CD14-positive monocyte (primary cell): Measurements from ENCODE around the gene IGF2R. TPM values are rescaled to one million over a fixed set of nuclear protein-coding genes. Genes with fewer than 3 reads are reported as not detected.

ENCODE experiments used
- DNase-seq, 3 donors: peaks; one replicate each; pipeline ENCODE4 v3.0.0-alpha.2; 2011 to 2022
- H2AFZ ChIP-seq: 2 replicates; pipeline ENCODE4 v1.6.0; 2012; ENCODE audit warnings: mild to moderate bottlenecking, low read depth, low read length, inconsistent platforms; ENCODE audit not compliant: insufficient read depth, poor library complexity, severe bottlenecking
- H3K27ac ChIP-seq, 2 donors: 1 replicate in 1 of 2; 2 replicates in 1 of 2; pipeline ENCODE4 v1.5.1; 2012 to 2013; ENCODE audit warnings: low read length in 2 of 2, control low read depth in 1 of 2, inconsistent platforms in 1 of 2, low read depth in 1 of 2, mild to moderate bottlenecking in 1 of 2
- H3K27me3 ChIP-seq, 2 donors: one replicate each; pipeline versions ENCODE4 v1.6.0 to v1.6.1; 2011 to 2013; ENCODE audit warnings: low read length in 2 of 2; ENCODE audit not compliant: control insufficient read depth in 2 of 2, insufficient read depth in 2 of 2
- H3K36me3 ChIP-seq, 2 donors: replicated peaks in 1 of 2; 1 replicate in 1 of 2; 2 replicates in 1 of 2; pipeline versions ENCODE4 v1.5.1 to v1.6.1; 2012 to 2013; ENCODE audit warnings: low read length in 2 of 2, control low read depth in 1 of 2, inconsistent platforms in 1 of 2, mild to moderate bottlenecking in 1 of 2; ENCODE audit not compliant: insufficient read depth in 2 of 2, control insufficient read depth in 1 of 2
- H3K4me1 ChIP-seq, 2 donors: 1 replicate in 1 of 2; 2 replicates in 1 of 2; pipeline versions ENCODE4 v1.5.1 to v1.6.1; 2012 to 2013; ENCODE audit warnings: low read length in 2 of 2, control low read depth in 1 of 2, inconsistent platforms in 1 of 2, mild to moderate bottlenecking in 1 of 2, moderate library complexity in 1 of 2; ENCODE audit not compliant: insufficient read depth in 2 of 2, control insufficient read depth in 1 of 2
- H3K4me2 ChIP-seq: replicated peaks from 2 replicates; pipeline ENCODE3; 2012; ENCODE audit warnings: low read length, moderate library complexity, mild to moderate bottlenecking; ENCODE audit not compliant: poor library complexity, severe bottlenecking; ENCODE audit errors: extremely low read depth
- H3K4me3 ChIP-seq, 3 experiments: fragments of 200-600 bp in 1 of 3; sonication (generic) in 1 of 3; replicated peaks in 1 of 3; 1 replicate in 2 of 3; 2 replicates in 1 of 3; pipeline ENCODE4 v1.5.1; 2011 to 2013; ENCODE audit warnings: low read length in 3 of 3, mild to moderate bottlenecking in 3 of 3, control low read depth in 2 of 3, low read depth in 2 of 3, inconsistent platforms in 1 of 3, moderate library complexity in 1 of 3
- H3K79me2 ChIP-seq: 2 replicates; pipeline ENCODE4 v1.6.0; 2012; ENCODE audit warnings: mild to moderate bottlenecking, control low read depth, inconsistent platforms, low read length, moderate library complexity; ENCODE audit not compliant: insufficient read depth
- H3K9ac ChIP-seq: 2 replicates; pipeline ENCODE4 v1.6.0; 2017; ENCODE audit warnings: low read length, mild to moderate bottlenecking; ENCODE audit not compliant: insufficient read depth, poor library complexity, severe bottlenecking
- H3K9me3 ChIP-seq, 2 donors: replicated peaks in 1 of 2; 1 replicate in 1 of 2; 2 replicates in 1 of 2; pipeline versions ENCODE4 v1.5.1 to v1.6.1; 2012 to 2013; ENCODE audit warnings: low read length in 2 of 2, control low read depth in 1 of 2; ENCODE audit not compliant: control insufficient read depth in 1 of 2, insufficient read depth in 1 of 2
- H4K20me1 ChIP-seq: 2 replicates; pipeline ENCODE4 v1.6.0; 2012; ENCODE audit warnings: mild to moderate bottlenecking, low read length, control low read depth, moderate library complexity; ENCODE audit not compliant: insufficient read depth
- H3K27ac Mint-ChIP-seq, 7 donors: one replicate each; pipeline ENCODE4 v1.8.0; 2020; ENCODE audit warnings: mild to moderate bottlenecking in 7 of 7, mixed read lengths in 7 of 7, moderate library complexity in 6 of 7, inconsistent platforms in 2 of 7
- H3K27me3 Mint-ChIP-seq, 3 donors: one replicate each; pipeline ENCODE4 v1.8.0; 2021 to 2022; ENCODE audit warnings: low read depth in 3 of 3, mild to moderate bottlenecking in 3 of 3, mixed read lengths in 3 of 3, moderate library complexity in 3 of 3, inconsistent platforms in 1 of 3
- H3K36me3 Mint-ChIP-seq, 2 donors: one replicate each; pipeline ENCODE4 v1.8.0; 2020; ENCODE audit warnings: mixed read lengths in 2 of 2, inconsistent platforms in 1 of 2, mild to moderate bottlenecking in 1 of 2
- H3K4me1 Mint-ChIP-seq: one replicate; pipeline ENCODE4 v1.8.0; 2020; ENCODE audit warnings: mild to moderate bottlenecking, mixed read lengths
- H3K4me3 Mint-ChIP-seq, 2 donors: one replicate each; pipeline ENCODE4 v1.8.0; 2020; ENCODE audit warnings: mild to moderate bottlenecking in 2 of 2, mixed read lengths in 2 of 2, moderate library complexity in 1 of 2
- H3K9me3 Mint-ChIP-seq, 7 donors: one replicate each; pipeline ENCODE4 v1.8.0; 2020 to 2022; ENCODE audit warnings: mixed read lengths in 7 of 7, mild to moderate bottlenecking in 6 of 7, moderate library complexity in 6 of 7, inconsistent platforms in 2 of 7
- whole genome bisulfite sequencing: methylation state at CpG from one replicate; pipeline ENCODE4 v1.1.5; 2013; ENCODE audit warnings: missing lambda C conversion rate; ENCODE audit not compliant: insufficient coverage; 5-methylcytosine and 5-hydroxymethylcytosine counted together
- intact Hi-C, 2 donors: fragments of 100-400 bp; cut with micrococcal nuclease; formaldehyde crosslinking; loops; one replicate each; pipeline versions ENCODE4 v1.15.0 to v1.15.1; 2023
- polyA plus RNA-seq, 3 donors: library from polyadenylated mRNA; depleted of rRNA in 1 of 3; unstranded in 2 of 3; stranded (reverse) in 1 of 3; fragments of 300-500 nt in 2 of 3; fragments of >200 nt in 1 of 3; fragmentation: Illumina TruSeq in 2 of 3; gene quantifications; 1 replicate in 2 of 3; 2 replicates in 1 of 3; pipeline ENCODE4 v1.2.3, GENCODE V29; 2012 to 2021
- TF ChIP-seq, protein P1 (sequence below): fragments of 200-600 bp; IDR thresholded peaks from one replicate; pipeline ENCODE4 v1.8.0; 2022; ENCODE audit warnings: antibody characterized with exemption, mild to moderate bottlenecking

Gene IGF2R
- polyA plus RNA-seq, 3 donors = 6.9 to 44.8 (median 8.2) TPM

DNA sequence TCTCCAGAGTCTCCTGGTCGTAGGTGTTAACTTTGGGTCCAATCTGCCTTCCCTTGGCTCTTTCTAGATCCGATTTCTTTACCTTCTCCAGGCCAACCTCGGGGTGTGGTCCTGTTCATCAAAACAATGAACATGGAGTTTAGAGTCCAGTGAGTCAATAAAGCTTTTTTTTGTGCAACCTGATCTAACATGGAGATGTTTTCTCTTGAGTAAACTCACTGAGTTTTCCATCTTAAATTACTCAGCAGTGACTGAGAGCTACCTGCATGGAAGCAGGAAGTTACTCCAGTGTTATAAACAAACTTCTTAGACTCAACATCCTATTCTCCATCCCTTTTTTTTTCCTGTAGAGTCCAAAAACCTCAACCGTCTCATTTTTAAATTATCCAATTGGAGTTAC, 137.8 kb downstream of the IGF2R start:
- H3K27ac Mint-ChIP-seq = no peak overlapping the region

DNA sequence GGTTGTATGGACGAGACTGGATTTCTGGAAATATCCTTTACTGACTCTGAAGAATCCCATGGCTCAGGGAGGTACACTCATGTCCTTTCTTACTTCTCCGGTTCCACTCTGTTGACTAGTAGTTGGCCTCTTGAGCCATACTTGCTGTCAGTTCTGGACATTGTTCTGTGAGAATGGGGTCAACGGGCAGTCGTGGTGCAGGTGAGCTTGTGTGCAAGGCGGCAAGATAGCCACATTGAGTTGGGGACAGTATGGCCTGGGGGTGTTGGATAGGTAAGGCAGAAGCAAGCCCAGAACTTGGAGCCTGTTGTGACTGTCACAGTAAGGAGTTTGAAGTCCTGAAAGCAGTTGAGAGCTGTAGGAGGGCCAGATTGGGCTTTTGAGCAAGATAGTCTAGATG, 139.2 kb downstream of the IGF2R start:
- Histone ChIP-seq H3K9ac (no peak overlapping the region), H3K4me3 (no peak overlapping the region), H3K36me3 (peaks cover 30 to 62% of the 10 kb centered on the region in 2 donors), H3K27ac (no peak overlapping the region), H3K79me2 (no peaks in the 10 kb centered on the region), H3K9me3 (no peaks in the 10 kb centered on the region), H3K4me2 (no peak overlapping the region), H3K27me3 (no peaks in the 10 kb centered on the region), H2AFZ (no peak overlapping the region), H3K4me1 (no peaks in the 10 kb centered on the region), H4K20me1 (peaks cover 69% of the 10 kb centered on the region)
- H3K27me3 Mint-ChIP-seq = peaks cover 0 to 8% (median 1%) of the 10 kb centered on the region in 3 donors
- whole genome bisulfite sequencing = 97% methylated on average over 4 of the region's 5 CpGs
- peaks cover 0 to 5% (median 0%) of the 10 kb centered on the region in 7 donors for H3K9me3 Mint-ChIP-seq
- no peak overlapping the region for H3K4me3 Mint-ChIP-seq
- intact Hi-C loops = no loop called here
- TF ChIP-seq, protein P1, sequence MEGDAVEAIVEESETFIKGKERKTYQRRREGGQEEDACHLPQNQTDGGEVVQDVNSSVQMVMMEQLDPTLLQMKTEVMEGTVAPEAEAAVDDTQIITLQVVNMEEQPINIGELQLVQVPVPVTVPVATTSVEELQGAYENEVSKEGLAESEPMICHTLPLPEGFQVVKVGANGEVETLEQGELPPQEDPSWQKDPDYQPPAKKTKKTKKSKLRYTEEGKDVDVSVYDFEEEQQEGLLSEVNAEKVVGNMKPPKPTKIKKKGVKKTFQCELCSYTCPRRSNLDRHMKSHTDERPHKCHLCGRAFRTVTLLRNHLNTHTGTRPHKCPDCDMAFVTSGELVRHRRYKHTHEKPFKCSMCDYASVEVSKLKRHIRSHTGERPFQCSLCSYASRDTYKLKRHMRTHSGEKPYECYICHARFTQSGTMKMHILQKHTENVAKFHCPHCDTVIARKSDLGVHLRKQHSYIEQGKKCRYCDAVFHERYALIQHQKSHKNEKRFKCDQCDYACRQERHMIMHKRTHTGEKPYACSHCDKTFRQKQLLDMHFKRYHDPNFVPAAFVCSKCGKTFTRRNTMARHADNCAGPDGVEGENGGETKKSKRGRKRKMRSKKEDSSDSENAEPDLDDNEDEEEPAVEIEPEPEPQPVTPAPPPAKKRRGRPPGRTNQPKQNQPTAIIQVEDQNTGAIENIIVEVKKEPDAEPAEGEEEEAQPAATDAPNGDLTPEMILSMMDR = no peak
- no peak for DNase-seq
- no peaks in the 10 kb centered on the region for H3K4me1 Mint-ChIP-seq
- peaks cover 51 to 52% of the 10 kb centered on the region in 2 donors for H3K36me3 Mint-ChIP-seq
- H3K27ac Mint-ChIP-seq = no peak overlapping the region

More for the DNA sequence above, 137.8 kb downstream of the IGF2R start:
- Histone ChIP-seq H3K27ac (no peak overlapping the region), H4K20me1 (peaks cover 83% of the 10 kb centered on the region), H3K79me2 (no peaks in the 10 kb centered on the region), H3K4me3 (no peak overlapping the region), H3K9ac (no peak overlapping the region), H3K36me3 (peaks cover 44 to 76% of the 10 kb centered on the region in 2 donors), H3K27me3 (no peaks in the 10 kb centered on the region), H2AFZ (no peak overlapping the region), H3K4me2 (no peak overlapping the region), H3K4me1 (peaks cover under 1 to 7% of the 10 kb centered on the region in 2 donors), H3K9me3 (no peaks in the 10 kb centered on the region)
- Mint-ChIP-seq H3K36me3 (peaks cover 65 to 66% of the 10 kb centered on the region in 2 donors), H3K4me3 (no peak overlapping the region), H3K9me3 (peaks cover 0 to 5% (median 0%) of the 10 kb centered on the region in 7 donors), H3K27me3 (peaks cover 0 to 8% (median 1%) of the 10 kb centered on the region in 3 donors), H3K4me1 (peaks cover 2% of the 10 kb centered on the region)
- TF ChIP-seq, protein P1 = no peak
- DNase-seq = no peak
- intact Hi-C loops = no loop called here
- 100% methylated on average over 3 of the region's 4 CpGs for WGBS
